A673 (cell line): ENCODE results near the gene FBXL15.

Experiments
- CTCF ChIP-seq: fragments of 300-800, 200-600 bp; sonication (generic); conservative IDR thresholded peaks from 2 replicates; pipeline ENCODE4 v1.5.1; 2017; ENCODE audit warnings: low read depth, mild to moderate bottlenecking, antibody characterized with exemption, low read length, moderate library complexity, mixed read lengths
- EZH2 ChIP-seq: fragments of 200-600 bp; sonication (generic); IDR thresholded peaks from 2 replicates; pipeline ENCODE4 v1.6.1; 2017; ENCODE audit warnings: borderline replicate concordance, low read depth, mild to moderate bottlenecking, mixed read lengths, antibody characterized with exemption, low read length; ENCODE audit not compliant: poor library complexity, severe bottlenecking

GRCh38 chr10:102435133-102435497 lies 14.5 kb downstream of the FBXL15 start:
- TF ChIP-seq CTCF (no peak), EZH2 (no peak)
